Measurements from ENCODE around the gene PPP1CA.
A peak's percentile ranks its signal among the peaks of the same experiment; 100 is the strongest.

PPP1CA gene

GRCh38 chr11:67401495-67402191 is at the start of gene PPP1CA:
Gene PPP1CA (minus strand): TSS chr11:67401858. CDS start chr11:67401782, 76 bp downstream.
- peak within 1 kb of the TSS; percentile 45; the same call in 1 of the 2 replicates for H2AFZ ChIP-seq (ENCODE audit: low read depth, low read length)
- H3K36me3 ChIP-seq (ENCODE audit: insufficient read depth, low read length), result peaks cover 72% of the 10 kb centered on the region
- TF ChIP-seq CTCF (IDR thresholded peaks at IDR 0.05; ENCODE audit: borderline replicate concordance, extremely low read depth, low read length, poor library complexity, severe bottlenecking) (peak; percentile 43), EZH2 (IDR thresholded peaks at IDR 0.05; ENCODE audit: borderline replicate concordance, low read depth, low read length, severe bottlenecking) (no peak)
- peak within 1 kb of the TSS; percentile 89 for H3K4me2 ChIP-seq (ENCODE audit: insufficient read depth, low read length)
- peaks cover 43% of the 10 kb centered on the region for H4K20me1 ChIP-seq (ENCODE audit: insufficient read depth, low read length)
- DNase-seq, result peak; percentile 90
- H3K9ac ChIP-seq (ENCODE audit: low read depth, low read length), result peak within 1 kb of the TSS; percentile 99
- peaks cover 90% of the 10 kb centered on the region for H3K4me1 ChIP-seq (ENCODE audit: insufficient read depth, low read length)
- peaks cover 95% of the 10 kb centered on the region for H3K79me2 ChIP-seq (ENCODE audit: insufficient read depth, low read length)
- peak; percentile 61 for ATAC-seq (ENCODE audit: insufficient read depth, low read depth)
- H3K4me3 ChIP-seq (ENCODE audit: low read depth in 1 of 2, low read length in 2 of 2), result peak within 1 kb of the TSS; percentile 90 to 91
- H3K27me3 ChIP-seq (ENCODE audit: insufficient read depth, low read length, poor library complexity), result no peaks in the 10 kb centered on the region
- no peaks in the 10 kb centered on the region for H3K9me3 ChIP-seq (ENCODE audit: insufficient read depth, low read length, severe bottlenecking)
- H3K27ac ChIP-seq (ENCODE audit: low read length), result peak within 1 kb of the TSS; percentile 89

DNA sequence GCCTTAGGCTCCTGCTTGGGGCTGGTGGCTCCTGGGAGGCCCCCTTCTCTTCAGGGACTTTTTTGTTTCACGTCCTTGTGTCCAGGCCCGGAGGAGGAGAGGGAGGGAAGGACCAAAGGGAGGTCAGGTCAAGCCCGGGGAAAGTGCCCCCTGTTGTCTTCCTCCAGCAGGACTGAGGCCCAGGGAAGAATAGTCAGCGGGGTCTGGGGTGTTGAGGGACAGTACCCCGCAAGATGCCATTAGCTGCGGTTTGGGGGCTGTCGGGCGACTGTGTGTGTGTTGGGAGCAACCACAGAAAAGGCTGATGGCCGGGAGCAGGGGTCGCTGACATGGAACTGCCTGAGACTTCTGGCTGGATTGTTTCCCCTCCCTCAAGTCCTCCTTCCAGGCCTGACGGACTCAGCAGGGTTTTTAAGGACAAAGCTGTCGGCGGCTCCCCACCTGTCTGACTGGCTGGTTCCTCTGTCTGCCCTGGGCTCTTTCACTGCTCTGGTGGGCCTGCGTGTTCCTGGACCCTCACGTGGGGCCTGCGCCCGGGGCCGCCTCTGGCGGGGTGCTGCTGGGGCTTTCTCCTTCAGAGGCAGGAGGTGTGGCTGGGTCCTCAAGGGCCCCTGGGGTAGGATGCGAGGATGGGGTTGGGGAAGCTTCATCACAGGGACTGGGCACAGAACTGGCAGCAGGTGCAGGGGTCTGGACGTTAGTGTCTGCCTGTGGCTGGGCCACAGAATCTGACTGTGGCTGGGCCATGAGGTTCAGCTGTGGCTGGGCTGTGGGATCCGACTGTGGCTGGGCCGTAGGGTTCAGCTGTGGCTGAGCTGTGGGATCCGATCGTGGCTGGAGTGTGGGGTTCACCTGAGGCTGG is 49.4 kb upstream of the PPP1CA start:
- Histone ChIP-seq H3K4me1 (ENCODE audit: insufficient read depth, low read length) (no peaks in the 10 kb centered on the region), H3K9ac (ENCODE audit: low read depth, low read length) (no peak overlapping the region), H3K27me3 (ENCODE audit: insufficient read depth, low read length, poor library complexity) (no peaks in the 10 kb centered on the region), H3K36me3 (ENCODE audit: insufficient read depth, low read length) (no peaks in the 10 kb centered on the region), H3K4me3 (ENCODE audit: low read depth in 1 of 2, low read length in 2 of 2) (no peak overlapping the region), H3K4me2 (ENCODE audit: insufficient read depth, low read length) (no peak overlapping the region), H3K9me3 (ENCODE audit: insufficient read depth, low read length, severe bottlenecking) (no peaks in the 10 kb centered on the region), H3K27ac (ENCODE audit: low read length) (no peak overlapping the region), H4K20me1 (ENCODE audit: insufficient read depth, low read length) (no peaks in the 10 kb centered on the region), H2AFZ (ENCODE audit: low read depth, low read length) (no peak overlapping the region), H3K79me2 (ENCODE audit: insufficient read depth, low read length) (no peaks in the 10 kb centered on the region)
- no peak for TF ChIP-seq CTCF (IDR thresholded peaks at IDR 0.05; ENCODE audit: borderline replicate concordance, extremely low read depth, low read length, poor library complexity, severe bottlenecking)
- no peak for TF ChIP-seq EZH2 (IDR thresholded peaks at IDR 0.05; ENCODE audit: borderline replicate concordance, low read depth, low read length, severe bottlenecking)
- DNase-seq, result no peak
- ATAC-seq (ENCODE audit: insufficient read depth, low read depth), result no peak

GRCh38 chr11:67449116-67449844 is 47.6 kb upstream of the PPP1CA start:
- Histone ChIP-seq H3K27me3 (ENCODE audit: insufficient read depth, low read length, poor library complexity) (no peaks in the 10 kb centered on the region), H3K4me1 (ENCODE audit: insufficient read depth, low read length) (peaks cover 14% of the 10 kb centered on the region), H3K36me3 (ENCODE audit: insufficient read depth, low read length) (no peaks in the 10 kb centered on the region), H3K79me2 (ENCODE audit: insufficient read depth, low read length) (peaks cover 6% of the 10 kb centered on the region; the same call in 1 of the 2 replicates), H3K4me2 (ENCODE audit: insufficient read depth, low read length) (no peak overlapping the region), H3K9ac (ENCODE audit: low read depth, low read length) (no peak overlapping the region), H4K20me1 (ENCODE audit: insufficient read depth, low read length) (no peaks in the 10 kb centered on the region), H3K27ac (ENCODE audit: low read length) (no peak overlapping the region), H2AFZ (ENCODE audit: low read depth, low read length) (no peak overlapping the region), H3K4me3 (ENCODE audit: low read depth in 1 of 2, low read length in 2 of 2) (no peak overlapping the region), H3K9me3 (ENCODE audit: insufficient read depth, low read length, severe bottlenecking) (no peaks in the 10 kb centered on the region)
- TF ChIP-seq EZH2 (IDR thresholded peaks at IDR 0.05; ENCODE audit: borderline replicate concordance, low read depth, low read length, severe bottlenecking) (no peak), CTCF (IDR thresholded peaks at IDR 0.05; ENCODE audit: borderline replicate concordance, extremely low read depth, low read length, poor library complexity, severe bottlenecking) (no peak)
- DNase-seq (no peak), ATAC-seq (ENCODE audit: insufficient read depth, low read depth) (no peak)
